ENCODE data around the gene TBX10.
"Not testable (repeated sequence)": the region's sequence is repeated elsewhere in the genome, so short reads cannot be mapped to it uniquely, and the experiment has no call there.

The TBX10 gene

DNA sequence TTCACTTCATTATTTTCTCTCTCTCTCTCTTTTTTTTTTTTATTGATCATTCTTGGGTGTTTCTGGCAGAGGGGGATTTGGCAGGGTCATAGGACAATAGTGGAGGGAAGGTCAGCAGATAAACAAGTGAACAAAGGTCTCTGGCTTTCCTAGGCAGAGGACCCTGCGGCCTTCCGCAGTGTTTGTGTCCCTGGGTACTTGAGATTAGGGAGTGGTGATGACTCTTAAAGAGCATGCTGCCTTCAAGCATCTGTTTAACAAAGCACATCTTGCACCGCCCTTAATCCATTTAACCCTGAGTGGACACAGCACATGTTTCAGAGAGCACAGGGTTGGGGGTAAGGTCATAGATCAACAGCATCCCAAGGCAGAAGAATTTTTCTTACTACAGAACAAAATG lies 42.1 kb downstream of the TBX10 start:
- DNase-seq: not testable (repeated sequence)

DNA sequence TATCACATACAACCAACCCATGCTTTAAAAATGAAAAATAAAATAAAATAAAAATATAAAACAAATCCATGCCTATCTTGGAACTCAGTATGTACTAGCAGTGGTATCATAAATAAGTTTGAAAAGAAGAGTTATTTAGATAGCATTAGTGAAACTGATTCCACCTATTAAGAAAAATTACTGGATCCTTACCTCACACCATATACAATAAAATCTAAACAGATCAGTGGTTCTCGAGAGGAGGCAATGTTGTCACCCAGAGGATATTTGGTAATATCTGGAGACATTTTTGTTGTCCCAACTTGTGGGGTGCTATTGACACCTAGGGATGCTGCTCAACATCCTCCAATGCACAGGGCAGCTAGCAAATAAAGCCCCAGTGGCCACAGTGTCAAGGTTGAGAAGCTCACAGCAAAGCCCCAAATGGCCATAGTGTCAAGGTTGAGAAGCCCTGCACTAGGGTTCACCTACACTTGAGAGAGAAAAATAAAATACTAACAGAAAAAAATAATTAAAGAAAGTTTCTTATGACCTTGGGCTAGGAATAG lies 42.7 kb downstream of the TBX10 start:
- DNase-seq: no peak

DNA sequence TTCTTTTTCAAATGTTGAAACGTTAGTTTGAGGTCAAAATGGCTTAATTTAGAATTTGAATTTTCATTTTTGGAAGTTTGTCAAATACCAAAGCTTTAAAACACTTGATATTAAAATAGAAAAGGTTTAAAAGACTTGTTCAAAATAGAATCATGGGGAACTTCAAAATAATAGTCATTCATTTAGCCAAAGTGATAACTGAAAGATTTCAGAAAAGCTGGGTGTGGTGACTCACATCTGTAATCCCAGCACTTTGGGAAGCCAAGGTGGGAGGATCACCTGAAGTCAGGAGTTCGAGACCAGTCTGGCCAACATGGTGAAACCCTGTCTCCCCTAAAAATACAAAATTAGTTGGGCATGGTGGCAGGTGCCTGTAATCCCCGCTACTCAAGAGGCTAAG lies 45.1 kb downstream of the TBX10 start:
- DNase-seq: no peak

DNA sequence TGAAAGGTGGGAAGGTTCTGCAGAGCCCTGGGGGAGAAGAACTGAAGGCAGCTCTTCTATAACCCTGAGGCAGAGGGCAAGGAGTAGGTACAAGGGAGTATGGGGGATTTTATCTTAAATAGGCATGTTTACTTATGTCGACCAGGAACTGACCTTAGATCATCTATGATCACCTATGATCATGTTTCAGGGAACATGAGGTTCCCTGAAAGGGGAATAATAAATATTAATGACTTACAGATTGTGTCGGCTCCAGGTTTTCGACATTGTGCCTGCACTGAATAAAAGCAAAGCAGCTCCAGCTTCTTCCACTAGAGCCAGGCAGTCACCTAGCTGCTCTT lies 46.0 kb downstream of the TBX10 start:
- DNase-seq: no peak

DNA sequence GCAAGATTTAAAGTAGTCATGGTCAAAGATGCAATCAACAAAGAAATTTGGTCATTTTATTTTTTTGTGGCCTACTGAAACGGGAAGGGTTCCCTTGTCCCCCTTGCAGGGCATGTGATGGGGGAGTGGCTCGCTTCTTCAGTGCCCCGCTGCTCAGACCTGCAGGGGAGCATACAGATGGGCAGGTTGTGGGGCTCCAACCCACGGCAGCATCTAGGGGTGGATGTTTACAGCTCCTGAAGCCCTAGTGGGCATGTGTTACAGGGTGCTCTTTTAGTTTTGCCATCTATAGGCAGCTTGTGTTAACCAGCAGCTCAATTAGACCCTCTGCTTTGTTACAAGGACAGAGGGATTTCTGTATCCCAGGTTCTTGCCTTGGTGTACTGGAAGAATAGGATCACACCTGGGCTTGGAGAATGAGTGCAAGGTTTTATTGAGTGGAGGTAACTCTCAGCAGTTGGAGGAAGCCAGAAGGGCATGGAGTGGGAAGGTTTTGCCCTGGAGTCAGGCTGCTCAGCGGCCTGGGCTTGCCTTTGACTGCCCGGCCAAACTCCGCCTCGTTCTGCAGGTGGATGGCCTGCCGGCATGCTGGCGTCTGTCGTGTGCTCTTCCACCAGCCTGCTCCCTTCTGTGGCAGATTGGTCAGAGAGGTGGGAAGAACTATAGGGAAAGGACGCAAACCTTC lies 46.5 kb downstream of the TBX10 start:
- no peak for DNase-seq

DNA sequence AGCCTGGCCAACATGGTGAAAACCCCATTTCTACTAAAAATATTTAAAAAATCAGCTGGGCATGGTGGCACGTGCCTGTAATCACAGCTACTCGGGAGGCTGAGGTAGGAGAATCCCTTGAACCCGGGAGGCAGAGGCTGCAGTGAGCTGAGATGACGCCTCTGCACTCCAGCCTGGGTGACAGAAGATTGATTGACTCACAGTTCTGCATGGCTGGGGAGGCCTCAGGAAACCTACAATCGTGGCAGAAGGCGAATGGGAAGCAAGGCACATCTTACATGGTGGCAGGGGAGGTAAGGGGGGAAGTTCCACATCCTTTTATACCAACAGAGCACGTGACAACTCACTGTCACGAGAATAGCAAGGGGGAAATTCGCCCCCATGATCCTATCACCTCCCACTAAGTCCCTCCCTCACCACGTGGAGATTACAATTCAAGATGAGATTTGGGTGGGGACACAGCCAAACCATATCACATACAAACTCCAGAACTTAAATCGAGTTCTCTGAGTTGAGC lies 50.6 kb downstream of the TBX10 start:
- peak; percentile 35 for DNase-seq

DNA sequence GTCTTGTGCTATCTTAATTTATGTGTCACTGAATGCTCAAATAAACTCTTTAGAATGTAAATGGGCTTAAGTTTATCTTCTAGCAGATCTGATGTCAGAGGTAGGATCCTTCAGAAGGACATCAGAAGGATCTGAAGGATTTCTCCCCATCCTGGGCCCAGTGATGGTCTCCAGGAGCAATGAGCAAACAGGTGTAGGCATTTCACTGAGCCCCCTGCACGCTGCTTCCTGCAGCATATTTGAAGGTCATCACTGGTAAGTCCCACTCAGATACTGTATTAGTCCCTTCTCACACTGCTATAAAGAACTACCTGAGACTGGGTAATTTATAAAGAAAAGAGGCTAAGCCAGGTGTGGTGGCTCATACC lies 51.4 kb downstream of the TBX10 start:
- no peak for DNase-seq

DNA sequence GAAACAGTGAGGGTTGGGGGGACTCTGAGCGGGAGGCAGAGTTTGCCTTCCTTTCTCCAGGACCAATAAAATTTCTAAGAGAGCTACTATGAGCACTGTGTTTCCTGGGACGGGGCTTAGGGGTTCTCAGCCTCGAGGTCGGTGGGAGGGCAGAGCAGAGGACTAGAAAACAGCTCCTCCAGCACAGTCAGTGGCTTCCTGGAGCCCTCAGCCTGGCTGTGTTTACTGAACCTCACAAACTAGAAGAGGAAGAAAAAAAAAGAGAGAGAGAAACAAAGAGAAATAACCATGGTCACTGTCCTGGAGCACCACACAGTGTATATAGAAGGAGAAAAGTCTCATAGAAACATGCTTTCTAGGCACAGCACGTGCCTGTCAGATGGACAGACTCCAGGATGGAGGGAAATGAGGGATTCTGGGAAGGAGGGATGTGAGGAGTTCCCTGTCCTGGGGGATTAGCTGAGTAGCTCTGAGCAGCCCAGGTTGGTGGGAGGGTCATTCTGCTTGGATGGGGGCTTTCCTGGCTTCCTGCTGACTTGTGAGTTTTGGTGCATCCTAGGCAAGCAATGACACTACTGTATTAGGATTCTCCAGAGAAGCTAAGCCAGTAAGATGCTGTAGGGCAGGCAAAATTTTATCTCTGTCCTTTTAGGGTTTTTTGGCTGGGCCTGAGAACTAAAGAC lies 52.9 kb downstream of the TBX10 start:
- peak; percentile 29 for DNase-seq

DNA sequence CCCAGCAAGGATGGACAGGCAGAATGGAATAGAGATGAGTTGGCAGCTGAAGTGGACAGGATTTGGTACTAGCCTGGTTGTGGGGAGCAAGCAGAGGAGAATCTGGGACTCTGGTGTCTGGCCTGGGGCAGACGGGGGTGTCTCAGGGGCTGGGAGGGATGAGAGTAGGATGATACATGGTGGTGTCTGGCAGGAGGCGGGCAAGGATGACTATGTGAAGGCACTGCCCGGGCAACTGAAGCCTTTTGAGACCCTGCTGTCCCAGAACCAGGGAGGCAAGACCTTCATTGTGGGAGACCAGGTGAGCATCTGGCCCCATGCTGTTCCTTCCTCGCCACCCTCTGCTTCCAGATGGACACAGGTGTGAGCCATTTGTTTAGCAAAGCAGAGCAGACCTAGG lies 53.7 kb downstream of the TBX10 start:
- no peak for DNase-seq

DNA sequence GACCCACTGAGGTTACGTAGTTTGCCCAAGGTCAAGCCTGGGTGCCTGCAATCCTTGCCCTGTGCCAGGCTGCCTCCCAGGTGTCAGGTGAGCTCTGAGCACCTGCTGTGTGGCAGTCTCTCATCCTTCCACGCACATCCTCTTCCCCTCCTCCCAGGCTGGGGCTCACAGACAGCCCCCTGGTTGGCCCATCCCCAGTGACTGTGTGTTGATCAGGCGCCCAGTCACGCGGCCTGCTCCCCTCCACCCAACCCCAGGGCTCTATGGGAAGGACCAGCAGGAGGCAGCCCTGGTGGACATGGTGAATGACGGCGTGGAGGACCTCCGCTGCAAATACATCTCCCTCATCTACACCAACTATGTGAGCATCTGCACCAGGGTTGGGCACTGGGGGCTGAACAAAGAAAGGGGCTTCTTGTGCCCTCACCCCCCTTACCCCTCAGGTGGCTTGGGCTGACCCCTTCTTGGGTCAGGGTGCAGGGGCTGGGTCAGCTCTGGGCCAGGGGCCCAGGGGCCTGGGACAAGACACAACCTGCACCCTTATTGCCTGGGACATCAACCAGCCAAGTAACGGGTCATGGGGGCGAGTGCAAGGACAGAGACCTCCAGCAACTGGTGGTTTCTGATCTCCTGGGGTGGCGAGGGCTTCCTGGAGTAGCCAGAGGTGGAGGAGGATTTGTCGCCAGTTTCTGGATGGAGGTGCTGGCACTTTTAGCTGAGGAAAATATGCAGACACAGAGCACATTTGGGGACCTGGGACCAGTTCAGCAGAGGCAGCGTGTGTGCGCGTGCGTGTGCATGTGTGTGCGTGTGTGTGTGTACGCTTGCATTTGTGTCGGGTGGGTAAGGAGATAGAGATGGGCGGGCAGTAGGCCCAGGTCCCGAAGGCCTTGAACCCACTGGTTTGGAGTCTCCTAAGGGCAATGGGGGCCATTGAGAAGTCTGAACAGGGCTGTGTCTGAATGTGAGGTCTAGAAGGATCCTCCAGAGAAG lies 54.4 kb downstream of the TBX10 start:
- no peak for DNase-seq

DNA sequence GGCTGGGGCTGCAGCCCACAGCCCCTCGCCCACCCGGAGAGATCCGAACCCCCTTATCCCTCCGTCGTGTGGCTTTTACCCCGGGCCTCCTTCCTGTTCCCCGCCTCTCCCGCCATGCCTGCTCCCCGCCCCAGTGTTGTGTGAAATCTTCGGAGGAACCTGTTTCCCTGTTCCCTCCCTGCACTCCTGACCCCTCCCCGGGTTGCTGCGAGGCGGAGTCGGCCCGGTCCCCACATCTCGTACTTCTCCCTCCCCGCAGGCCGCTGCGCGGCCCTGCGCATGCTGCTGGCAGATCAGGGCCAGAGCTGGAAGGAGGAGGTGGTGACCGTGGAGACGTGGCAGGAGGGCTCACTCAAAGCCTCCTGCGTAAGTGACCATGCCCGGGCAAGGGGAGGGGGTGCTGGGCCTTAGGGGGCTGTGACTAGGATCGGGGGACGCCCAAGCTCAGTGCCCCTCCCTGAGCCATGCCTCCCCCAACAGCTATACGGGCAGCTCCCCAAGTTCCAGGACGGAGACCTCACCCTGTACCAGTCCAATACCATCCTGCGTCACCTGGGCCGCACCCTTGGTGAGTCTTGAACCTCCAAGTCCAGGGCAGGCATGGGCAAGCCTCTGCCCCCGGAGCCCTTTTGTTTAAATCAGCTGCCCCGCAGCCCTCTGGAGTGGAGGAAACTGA lies 55.2 kb downstream of the TBX10 start:
- DNase-seq: peak; percentile 30

DNA sequence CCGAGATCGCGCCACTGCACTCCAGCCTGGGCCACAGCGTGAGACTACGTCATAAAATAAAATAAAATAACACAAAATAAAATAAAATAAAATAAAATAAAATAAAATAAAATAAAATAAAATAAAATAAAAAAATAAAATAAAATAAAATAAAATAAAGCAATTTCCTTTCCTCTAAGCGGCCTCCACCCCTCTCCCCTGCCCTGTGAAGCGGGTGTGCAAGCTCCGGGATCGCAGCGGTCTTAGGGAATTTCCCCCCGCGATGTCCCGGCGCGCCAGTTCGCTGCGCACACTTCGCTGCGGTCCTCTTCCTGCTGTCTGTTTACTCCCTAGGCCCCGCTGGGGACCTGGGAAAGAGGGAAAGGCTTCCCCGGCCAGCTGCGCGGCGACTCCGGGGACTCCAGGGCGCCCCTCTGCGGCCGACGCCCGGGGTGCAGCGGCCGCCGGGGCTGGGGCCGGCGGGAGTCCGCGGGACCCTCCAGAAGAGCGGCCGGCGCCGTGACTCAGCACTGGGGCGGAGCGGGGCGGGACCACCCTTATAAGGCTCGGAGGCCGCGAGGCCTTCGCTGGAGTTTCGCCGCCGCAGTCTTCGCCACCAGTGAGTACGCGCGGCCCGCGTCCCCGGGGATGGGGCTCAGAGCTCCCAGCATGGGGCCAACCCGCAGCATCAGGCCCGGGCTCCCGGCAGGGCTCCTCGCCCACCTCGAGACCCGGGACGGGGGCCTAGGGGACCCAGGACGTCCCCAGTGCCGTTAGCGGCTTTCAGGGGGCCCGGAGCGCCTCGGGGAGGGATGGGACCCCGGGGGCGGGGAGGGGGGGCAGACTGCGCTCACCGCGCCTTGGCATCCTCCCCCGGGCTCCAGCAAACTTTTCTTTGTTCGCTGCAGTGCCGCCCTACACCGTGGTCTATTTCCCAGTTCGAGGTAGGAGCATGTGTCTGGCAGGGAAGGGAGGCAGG lies 56.0 kb downstream of the TBX10 start, which contains the start of gene GSTP1:
Gene GSTP1, plus strand, starts transcription at position 566 of the 958 bp plus-strand sequence. Its CDS starts 32 bp downstream, at position 598.
- DNase-seq: peak; percentile 93

DNA sequence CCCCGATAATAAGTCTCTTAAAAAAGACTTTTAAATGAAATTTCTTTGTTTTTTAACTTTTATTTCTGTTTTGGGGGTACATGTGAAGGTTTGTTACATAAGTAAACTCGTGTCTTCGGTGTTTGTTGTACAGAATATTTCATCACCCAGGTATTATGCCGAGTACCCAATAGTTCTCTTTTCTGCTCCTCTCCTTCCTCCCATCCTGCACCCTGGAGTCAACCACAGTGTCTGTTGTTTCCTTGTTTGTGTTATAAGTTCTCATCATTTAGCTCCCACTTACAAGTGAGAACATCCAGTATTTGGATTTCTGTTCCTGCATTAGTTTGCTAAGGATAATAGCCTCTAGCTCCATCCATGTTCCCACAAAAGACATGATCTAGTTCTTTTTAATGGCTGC lies 57.6 kb downstream of the TBX10 start:
- DNase-seq: no peak

DNA sequence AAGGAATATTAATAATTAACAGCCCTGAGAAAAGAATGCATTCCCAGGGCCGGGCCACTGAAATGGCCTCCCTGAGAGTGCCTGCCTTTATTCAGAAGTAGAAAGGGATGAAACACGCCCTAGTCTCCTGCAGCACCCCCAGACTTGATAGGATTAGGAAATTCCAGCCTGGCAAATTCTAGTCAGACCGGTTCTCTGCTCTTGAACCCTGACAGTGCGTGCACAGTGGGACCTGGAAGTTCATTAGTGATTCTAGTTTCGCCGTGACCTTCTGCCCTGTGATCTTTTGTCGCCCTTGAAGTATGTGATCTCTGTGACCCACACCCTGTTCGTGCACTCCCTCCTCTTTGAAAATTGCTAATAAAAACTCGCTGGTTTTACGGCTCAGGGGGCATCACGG lies 58.1 kb downstream of the TBX10 start:
- peak; percentile 44 for DNase-seq
